Calu3 (cell line): ENCODE results near the gene HCRT. TPM values are rescaled to one million over a fixed set of nuclear protein-coding genes. Genes with fewer than 3 reads are reported as not detected.
A peak's percentile ranks its signal among the peaks of the same experiment; 100 is the strongest.

Experiments
- BruUV-seq: library from RNA; stranded (reverse); fragments of 400-500 nt; replicated peaks from 2 replicates; lab custom pipeline; 2021; lab: Mats Ljungman, UMichigan
- CTCF ChIA-PET: fragments of 300-600 bp; sonication (Branson Sonifier 250); formaldehyde crosslinking; loops from one replicate; lab custom pipeline; 2022; ENCODE audit warnings: antibody characterized with exemption; lab: Charles Lee
- DNase-seq: peaks from one replicate; pipeline ENCODE4 v3.0.0; 2022
- H3K27ac Mint-ChIP-seq: one replicate; pipeline ENCODE4 v1.8.0; 2022; ENCODE audit warnings: mixed read lengths; ENCODE audit not compliant: unreplicated experiment
- H3K27me3 Mint-ChIP-seq: one replicate; pipeline ENCODE4 v1.8.0; 2022; ENCODE audit warnings: mixed read lengths; ENCODE audit not compliant: unreplicated experiment
- H3K36me3 Mint-ChIP-seq: one replicate; pipeline ENCODE4 v1.8.0; 2022; ENCODE audit warnings: mild to moderate bottlenecking, moderate library complexity, mixed read lengths; ENCODE audit not compliant: insufficient read depth, unreplicated experiment
- H3K4me1 Mint-ChIP-seq: one replicate; pipeline ENCODE4 v1.8.0; 2022; ENCODE audit warnings: mild to moderate bottlenecking, low read depth, mixed read lengths; ENCODE audit not compliant: unreplicated experiment
- H3K4me3 Mint-ChIP-seq: one replicate; pipeline ENCODE4 v1.8.0; 2022; ENCODE audit warnings: mild to moderate bottlenecking, low read depth, moderate library complexity, mixed read lengths; ENCODE audit not compliant: unreplicated experiment
- H3K9me3 Mint-ChIP-seq: one replicate; pipeline ENCODE4 v1.8.0; 2022; ENCODE audit warnings: low read depth, mixed read lengths; ENCODE audit not compliant: unreplicated experiment
- intact Hi-C: fragments of 100-400 bp; cut with micrococcal nuclease; formaldehyde crosslinking; loops from one replicate; pipeline ENCODE4 v1.10.0; 2022; ENCODE audit not compliant: unreplicated experiment
- total RNA-seq: library from RNA; stranded (reverse); gene quantifications from 2 replicates; pipeline ENCODE4 v1.2.3, GENCODE V29; 2022
- TF ChIP-seq, protein P1 (sequence below): fragments of 200-600 bp; IDR thresholded peaks from one replicate; pipeline ENCODE4 v1.8.0; 2022; ENCODE audit warnings: antibody characterized with exemption; ENCODE audit not compliant: unreplicated experiment

HCRT gene
- total RNA-seq, 1 experiment from 2014 or later: not detected

DNA sequence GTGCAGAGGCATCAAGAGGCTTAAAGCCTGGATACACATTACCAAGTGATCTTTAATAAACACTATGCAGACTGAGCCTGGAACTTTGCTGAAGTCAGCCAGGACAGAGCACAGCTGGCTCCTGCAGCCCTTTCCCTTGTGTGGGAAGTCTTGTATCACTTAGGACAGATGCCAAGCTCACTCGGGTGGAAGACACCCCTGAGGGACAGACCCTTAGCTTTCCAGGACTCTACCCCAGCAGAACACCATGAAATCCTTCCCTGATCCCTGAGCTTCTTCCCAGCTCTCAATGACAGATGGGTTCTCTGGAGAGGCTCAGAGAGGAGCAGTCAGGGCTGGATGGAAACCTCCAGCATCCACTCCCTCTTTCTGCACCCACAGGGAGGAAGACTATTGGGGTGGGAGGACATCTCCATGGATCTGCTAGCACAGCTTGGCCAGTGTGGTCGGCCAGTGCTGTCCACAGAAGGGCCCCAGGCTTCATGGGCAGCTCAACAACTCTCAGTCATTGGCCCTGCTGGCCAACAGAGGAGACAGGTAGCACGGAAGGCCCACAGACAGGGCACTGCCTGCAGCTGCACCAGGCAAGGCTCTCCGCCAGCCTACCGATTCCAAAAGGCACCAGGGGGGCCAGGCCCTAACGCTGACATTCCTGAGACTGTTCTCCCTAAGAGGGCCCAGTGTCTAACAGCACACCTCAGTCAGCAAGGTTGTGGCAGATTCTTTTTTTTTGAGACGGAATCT is 46.3 kb downstream of the HCRT start:
- TF ChIP-seq, protein P1, sequence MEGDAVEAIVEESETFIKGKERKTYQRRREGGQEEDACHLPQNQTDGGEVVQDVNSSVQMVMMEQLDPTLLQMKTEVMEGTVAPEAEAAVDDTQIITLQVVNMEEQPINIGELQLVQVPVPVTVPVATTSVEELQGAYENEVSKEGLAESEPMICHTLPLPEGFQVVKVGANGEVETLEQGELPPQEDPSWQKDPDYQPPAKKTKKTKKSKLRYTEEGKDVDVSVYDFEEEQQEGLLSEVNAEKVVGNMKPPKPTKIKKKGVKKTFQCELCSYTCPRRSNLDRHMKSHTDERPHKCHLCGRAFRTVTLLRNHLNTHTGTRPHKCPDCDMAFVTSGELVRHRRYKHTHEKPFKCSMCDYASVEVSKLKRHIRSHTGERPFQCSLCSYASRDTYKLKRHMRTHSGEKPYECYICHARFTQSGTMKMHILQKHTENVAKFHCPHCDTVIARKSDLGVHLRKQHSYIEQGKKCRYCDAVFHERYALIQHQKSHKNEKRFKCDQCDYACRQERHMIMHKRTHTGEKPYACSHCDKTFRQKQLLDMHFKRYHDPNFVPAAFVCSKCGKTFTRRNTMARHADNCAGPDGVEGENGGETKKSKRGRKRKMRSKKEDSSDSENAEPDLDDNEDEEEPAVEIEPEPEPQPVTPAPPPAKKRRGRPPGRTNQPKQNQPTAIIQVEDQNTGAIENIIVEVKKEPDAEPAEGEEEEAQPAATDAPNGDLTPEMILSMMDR: no peak
- Mint-ChIP-seq H3K4me3 (no peak overlapping the region), H3K9me3 (no peaks in the 10 kb centered on the region), H3K27me3 (no peaks in the 10 kb centered on the region), H3K27ac (no peak overlapping the region), H3K36me3 (peaks cover 64% of the 10 kb centered on the region), H3K4me1 (peaks cover 40% of the 10 kb centered on the region)
- no peak for DNase-seq
- no TSS peak for BruUV-seq
- CTCF ChIA-PET: interaction anchor here (0.5 to 0.8 kb wide), 3 partner anchors 15 to 1974 kb away, joined by 3 to 7 read pairs (median 6); no protein-coding TSS in a partner anchor
- intact Hi-C loops: loop anchor here (10.0 kb wide), 1 partner anchor 136 kb away; the partner anchor contains the start of gene STAT5B

- no TSS peak for BruUV-seq
- H3K4me1 Mint-ChIP-seq: peaks cover 42% of the 10 kb centered on the region
Measured at GRCh38 chr17:42136654-42137051, 48.6 kb downstream of the HCRT start.

DNA sequence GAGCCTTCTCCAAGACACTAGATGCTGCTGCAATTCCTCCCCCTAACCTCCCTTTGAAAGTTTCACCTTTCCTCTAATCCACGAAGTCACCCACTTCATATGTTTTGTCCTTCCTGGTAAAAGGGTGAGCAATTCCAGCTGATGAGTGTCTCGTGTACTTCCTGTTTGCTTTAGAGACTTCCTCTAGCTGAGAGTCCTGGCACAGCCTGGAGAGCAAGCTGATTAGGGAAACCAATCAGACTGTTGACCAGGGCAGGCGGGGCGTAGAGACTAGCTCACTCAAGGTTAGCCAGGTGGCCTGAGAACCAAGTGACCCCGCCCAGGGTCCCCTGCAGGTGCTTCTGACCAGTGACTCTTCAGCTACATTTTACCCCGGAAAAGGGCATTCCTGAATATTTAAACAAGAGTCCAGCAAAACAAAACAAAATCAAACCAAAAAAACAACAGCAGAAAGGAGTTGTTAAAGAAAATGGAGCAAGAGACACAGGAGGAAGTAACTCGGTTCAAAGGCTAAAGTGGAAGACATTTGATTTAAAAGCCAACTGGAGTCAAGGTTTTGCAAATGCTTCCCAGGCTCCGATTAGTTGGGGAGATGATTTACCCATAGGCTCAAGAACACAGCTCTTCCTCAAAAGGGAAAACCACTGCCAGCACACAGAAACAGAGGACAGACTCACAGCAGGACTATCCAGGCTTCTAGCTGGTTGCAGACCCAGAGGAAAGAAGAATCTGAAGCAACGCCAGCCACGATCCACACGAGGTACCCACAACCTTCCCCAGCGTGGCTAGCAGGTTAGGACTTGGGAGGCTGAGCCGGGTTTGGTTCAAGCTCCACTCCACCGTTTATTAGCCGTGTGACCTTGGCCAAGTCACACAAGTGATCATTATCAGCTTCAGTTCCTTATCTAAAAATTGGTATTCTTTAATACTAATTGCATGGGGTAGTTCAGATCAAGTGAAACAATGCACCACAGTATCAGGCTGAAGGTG is 49.3 kb downstream of the HCRT start:
- peak overlapping the region; percentile 67 for H3K27ac Mint-ChIP-seq
- BruUV-seq: TSS peak; percentile 96
- H3K9me3 Mint-ChIP-seq: no peaks in the 10 kb centered on the region
- peak; percentile 90 for DNase-seq
- TF ChIP-seq, protein P1: no peak
- peak overlapping the region; percentile 69 for H3K4me3 Mint-ChIP-seq
- intact Hi-C loops: loop anchor here (10.0 kb wide), 1 partner anchor 139 kb away; the partner anchor contains the start of gene STAT5B
- CTCF ChIA-PET: interaction anchor here (0.5 to 1.4 kb wide), 8 partner anchors 15 to 228 kb away, joined by 3 to 11 read pairs (median 4); partner anchors contain the start of genes CNP and KAT2A
- no peaks in the 10 kb centered on the region for H3K27me3 Mint-ChIP-seq
- peaks cover 54% of the 10 kb centered on the region for H3K36me3 Mint-ChIP-seq
- peaks cover 49% of the 10 kb centered on the region for H3K4me1 Mint-ChIP-seq

More at GRCh38 chr17:42136654-42137051, 48.6 kb downstream of the HCRT start:
- Mint-ChIP-seq H3K27me3 (no peaks in the 10 kb centered on the region), H3K4me3 (peak overlapping the region; percentile 69), H3K27ac (peak overlapping the region; percentile 67), H3K9me3 (no peaks in the 10 kb centered on the region), H3K36me3 (peaks cover 56% of the 10 kb centered on the region)
- no peak for DNase-seq
- CTCF ChIA-PET: interaction anchor here (1.3 to 1.4 kb wide), 2 partner anchors 16 to 17 kb away, joined by 4 to 11 read pairs; partner anchors contain the start of gene KAT2A
- intact Hi-C loops: loop anchor here (10.0 kb wide), 1 partner anchor 138 kb away; the partner anchor contains the start of gene STAT5B
- TF ChIP-seq, protein P1: no peak

DNA sequence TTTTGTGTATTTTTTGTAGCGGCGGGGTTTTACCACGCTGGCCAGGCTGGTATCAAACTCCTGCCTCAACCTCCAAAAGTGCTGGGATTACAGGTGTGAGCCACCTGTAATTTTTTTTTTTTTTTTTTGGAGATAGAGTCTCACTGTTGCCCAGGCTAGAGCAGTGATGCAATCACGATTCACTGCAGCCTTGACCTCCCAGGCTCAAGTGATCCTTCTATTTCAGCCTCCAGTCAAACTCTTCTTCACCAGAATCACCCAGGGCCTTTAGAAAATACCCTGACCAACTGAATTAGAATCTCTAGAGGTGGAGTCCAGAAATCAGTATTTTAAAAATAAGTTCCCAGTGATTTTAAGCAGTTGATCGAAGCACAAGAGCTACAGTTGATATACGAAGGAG is 50.1 kb downstream of the HCRT start:
- no TSS peak for BruUV-seq
- Mint-ChIP-seq H3K36me3 (peaks cover 55% of the 10 kb centered on the region), H3K9me3 (no peaks in the 10 kb centered on the region), H3K4me3 (no peak overlapping the region), H3K27me3 (no peaks in the 10 kb centered on the region), H3K4me1 (peaks cover 50% of the 10 kb centered on the region), H3K27ac (peak overlapping the region; percentile 67)
- intact Hi-C loops: loop anchor here (10.0 kb wide), 1 partner anchor 140 kb away; the partner anchor contains the start of gene STAT5B
- CTCF ChIA-PET: interaction anchor here (0.6 to 1.3 kb wide), 7 partner anchors 14 to 228 kb away, joined by 3 to 11 read pairs (median 3); partner anchors contain the start of gene KAT2A
- TF ChIP-seq, protein P1: no peak
- no peak for DNase-seq
